ENCODE measurements around the gene FAM227B.

GRCh38 chr15:49468481-49468839, 152.2 kb downstream of the FAM227B start:
- no peak for TF ChIP-seq CTCF (IDR thresholded peaks at IDR 0.05)
- no peak for TF ChIP-seq POLR2A (IDR thresholded peaks at IDR 0.05)

Measured in vagina (tissue), 2 donors.